NCI-H2196 (cell line): ENCODE data around the gene GABRD.

Source experiments
- DNase-seq: peaks from one replicate; lab custom pipeline; 2025; ENCODE audit not compliant: unreplicated experiment; lab: John Stamatoyannopoulos, UW

Gene GABRD

GRCh38 chr1:2050793-2051682 lies 31.9 kb downstream of the GABRD start:
- DNase-seq = peak; percentile 16

- no peak for DNase-seq
Observed at GRCh38 chr1:2052054-2052679, 33.0 kb downstream of the GABRD start.

- DNase-seq = no peak
Observed at GRCh38 chr1:2052756-2053155, 33.6 kb downstream of the GABRD start.

GRCh38 chr1:2053217-2053616 lies 34.1 kb downstream of the GABRD start:
- DNase-seq = no peak

- no peak for DNase-seq
Observed at GRCh38 chr1:2053784-2054376, 34.7 kb downstream of the GABRD start.

GRCh38 chr1:2054560-2054959 lies 35.4 kb downstream of the GABRD start:
- no peak for DNase-seq

GRCh38 chr1:2055911-2056575 lies 36.9 kb downstream of the GABRD start:
- no peak for DNase-seq

GRCh38 chr1:2056955-2057590 lies 37.9 kb downstream of the GABRD start:
- no peak for DNase-seq

GRCh38 chr1:2059290-2059953 lies 40.3 kb downstream of the GABRD start:
- DNase-seq = no peak

GRCh38 chr1:2060072-2060471 lies 40.9 kb downstream of the GABRD start:
- DNase-seq = no peak

- DNase-seq = no peak
Observed at GRCh38 chr1:2060535-2060934, 41.4 kb downstream of the GABRD start.

- DNase-seq = no peak
Observed at GRCh38 chr1:2061065-2061778, 42.1 kb downstream of the GABRD start.

- DNase-seq = no peak
Observed at GRCh38 chr1:2065699-2066098, 46.6 kb downstream of the GABRD start.

- DNase-seq = no peak
Observed at GRCh38 chr1:2067393-2067792, 48.2 kb downstream of the GABRD start.

- no peak for DNase-seq
Observed at GRCh38 chr1:2067981-2068380, 48.8 kb downstream of the GABRD start.

- DNase-seq = no peak
Observed at GRCh38 chr1:2068951-2069350, 49.8 kb downstream of the GABRD start.

GRCh38 chr1:2070016-2070415 lies 50.9 kb downstream of the GABRD start:
- no peak for DNase-seq

- no peak for DNase-seq
Observed at GRCh38 chr1:2070800-2071530, 51.8 kb downstream of the GABRD start.

GRCh38 chr1:2072109-2072806 lies 53.1 kb downstream of the GABRD start:
- no peak for DNase-seq
